ENCODE results near the gene ADAD2. TPM values are rescaled to one million over a fixed set of nuclear protein-coding genes. Genes with fewer than 3 reads are reported as not detected.

The ADAD2 gene
- total and polyA plus RNA-seq, 4 donors: 0.14 to 0.44 (median 0.33) TPM; not detected in 1

DNA sequence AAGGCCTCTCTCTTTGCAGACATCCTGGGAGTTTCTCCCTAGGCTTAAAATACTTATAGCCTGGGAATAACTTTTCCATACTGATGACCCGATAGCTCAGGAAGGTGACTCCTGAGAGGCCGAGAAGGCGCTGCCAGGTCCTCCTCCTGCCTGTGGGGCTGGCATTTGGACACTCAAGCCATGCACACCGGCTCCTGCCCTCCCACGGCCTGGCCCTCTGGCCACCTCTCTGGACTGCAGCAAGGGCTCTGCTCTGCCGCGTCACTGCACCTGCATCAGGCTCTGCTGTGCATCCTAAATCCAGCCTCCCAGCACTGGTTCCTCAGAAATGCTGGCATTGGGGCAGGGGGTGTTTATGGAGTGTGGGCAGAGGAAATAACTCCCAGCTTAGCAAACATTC is 34.6 kb downstream of the ADAD2 start (continued):
- TF ChIP-seq ATF3 (IDR thresholded peaks at IDR 0.05): no peak
- TF ChIP-seq RAD21 (IDR thresholded peaks at IDR 0.05): no peak

GRCh38 chr16:84226026-84226425 is 35.1 kb downstream of the ADAD2 start:
- no peak for DNase-seq (ENCODE audit: low spot score)
- WGBS: 69% methylated on average over 8 of the region's 8 CpGs
- Histone ChIP-seq H3K4me3 (ENCODE audit: low read depth in 1 of 3, low read length in 3 of 3) (no peak overlapping the region), H3K9me3 (ENCODE audit: control insufficient read depth in 4 of 4, low read length in 3 of 4) (no peaks in the 10 kb centered on the region), H3K27ac (ENCODE audit: low read depth in 1 of 2, low read length in 2 of 2) (no peak overlapping the region), H3K9ac (ENCODE audit: low read depth in 1 of 2, low read length in 2 of 2) (no peak overlapping the region), H3K27me3 (ENCODE audit: control insufficient read depth in 4 of 4, insufficient read depth in 4 of 4, low read length in 3 of 4) (peaks cover 0 to 3% (median 0%) of the 10 kb centered on the region in 4 donors), H3K4me1 (ENCODE audit: control insufficient read depth in 4 of 4, insufficient read depth in 4 of 4, low read length in 3 of 4) (no peaks in the 10 kb centered on the region), H3K36me3 (ENCODE audit: control insufficient read depth in 4 of 4, insufficient read depth in 3 of 4, low read depth in 1 of 4, low read length in 3 of 4) (no peaks in the 10 kb centered on the region)
- TF ChIP-seq GABPA (IDR thresholded peaks at IDR 0.05 in 1 of 2, conservative IDR thresholded peaks at IDR 0.05 in 1 of 2) (no peak), HNF4G (IDR thresholded peaks at IDR 0.05) (no peak), YY1 (IDR thresholded peaks at IDR 0.05) (no peak), HNF4A (conservative IDR thresholded peaks at IDR 0.05) (no peak), SP1 (IDR thresholded peaks at IDR 0.05) (no peak), FOXA2 (IDR thresholded peaks at IDR 0.05) (no peak), NR2F2 (IDR thresholded peaks at IDR 0.05) (no peak), JUND (IDR thresholded peaks at IDR 0.05) (no peak), EGR1 (IDR thresholded peaks at IDR 0.05; ENCODE audit: low read depth in 2 of 2) (no peak), MAX (IDR thresholded peaks at IDR 0.05) (no peak), RAD21 (IDR thresholded peaks at IDR 0.05) (no peak), TAF1 (conservative IDR thresholded peaks at IDR 0.05) (no peak), RXRA (IDR thresholded peaks at IDR 0.05) (no peak), ATF3 (IDR thresholded peaks at IDR 0.05) (no peak), ZBTB33 (IDR thresholded peaks at IDR 0.05) (no peak), FOXA1 (IDR thresholded peaks at IDR 0.05) (no peak)
- TF ChIP-seq, protein P1, sequence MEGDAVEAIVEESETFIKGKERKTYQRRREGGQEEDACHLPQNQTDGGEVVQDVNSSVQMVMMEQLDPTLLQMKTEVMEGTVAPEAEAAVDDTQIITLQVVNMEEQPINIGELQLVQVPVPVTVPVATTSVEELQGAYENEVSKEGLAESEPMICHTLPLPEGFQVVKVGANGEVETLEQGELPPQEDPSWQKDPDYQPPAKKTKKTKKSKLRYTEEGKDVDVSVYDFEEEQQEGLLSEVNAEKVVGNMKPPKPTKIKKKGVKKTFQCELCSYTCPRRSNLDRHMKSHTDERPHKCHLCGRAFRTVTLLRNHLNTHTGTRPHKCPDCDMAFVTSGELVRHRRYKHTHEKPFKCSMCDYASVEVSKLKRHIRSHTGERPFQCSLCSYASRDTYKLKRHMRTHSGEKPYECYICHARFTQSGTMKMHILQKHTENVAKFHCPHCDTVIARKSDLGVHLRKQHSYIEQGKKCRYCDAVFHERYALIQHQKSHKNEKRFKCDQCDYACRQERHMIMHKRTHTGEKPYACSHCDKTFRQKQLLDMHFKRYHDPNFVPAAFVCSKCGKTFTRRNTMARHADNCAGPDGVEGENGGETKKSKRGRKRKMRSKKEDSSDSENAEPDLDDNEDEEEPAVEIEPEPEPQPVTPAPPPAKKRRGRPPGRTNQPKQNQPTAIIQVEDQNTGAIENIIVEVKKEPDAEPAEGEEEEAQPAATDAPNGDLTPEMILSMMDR (IDR thresholded peaks at IDR 0.05; ENCODE audit: low read depth, low read length, missing input control): no peak
- TF ChIP-seq, protein P2, sequence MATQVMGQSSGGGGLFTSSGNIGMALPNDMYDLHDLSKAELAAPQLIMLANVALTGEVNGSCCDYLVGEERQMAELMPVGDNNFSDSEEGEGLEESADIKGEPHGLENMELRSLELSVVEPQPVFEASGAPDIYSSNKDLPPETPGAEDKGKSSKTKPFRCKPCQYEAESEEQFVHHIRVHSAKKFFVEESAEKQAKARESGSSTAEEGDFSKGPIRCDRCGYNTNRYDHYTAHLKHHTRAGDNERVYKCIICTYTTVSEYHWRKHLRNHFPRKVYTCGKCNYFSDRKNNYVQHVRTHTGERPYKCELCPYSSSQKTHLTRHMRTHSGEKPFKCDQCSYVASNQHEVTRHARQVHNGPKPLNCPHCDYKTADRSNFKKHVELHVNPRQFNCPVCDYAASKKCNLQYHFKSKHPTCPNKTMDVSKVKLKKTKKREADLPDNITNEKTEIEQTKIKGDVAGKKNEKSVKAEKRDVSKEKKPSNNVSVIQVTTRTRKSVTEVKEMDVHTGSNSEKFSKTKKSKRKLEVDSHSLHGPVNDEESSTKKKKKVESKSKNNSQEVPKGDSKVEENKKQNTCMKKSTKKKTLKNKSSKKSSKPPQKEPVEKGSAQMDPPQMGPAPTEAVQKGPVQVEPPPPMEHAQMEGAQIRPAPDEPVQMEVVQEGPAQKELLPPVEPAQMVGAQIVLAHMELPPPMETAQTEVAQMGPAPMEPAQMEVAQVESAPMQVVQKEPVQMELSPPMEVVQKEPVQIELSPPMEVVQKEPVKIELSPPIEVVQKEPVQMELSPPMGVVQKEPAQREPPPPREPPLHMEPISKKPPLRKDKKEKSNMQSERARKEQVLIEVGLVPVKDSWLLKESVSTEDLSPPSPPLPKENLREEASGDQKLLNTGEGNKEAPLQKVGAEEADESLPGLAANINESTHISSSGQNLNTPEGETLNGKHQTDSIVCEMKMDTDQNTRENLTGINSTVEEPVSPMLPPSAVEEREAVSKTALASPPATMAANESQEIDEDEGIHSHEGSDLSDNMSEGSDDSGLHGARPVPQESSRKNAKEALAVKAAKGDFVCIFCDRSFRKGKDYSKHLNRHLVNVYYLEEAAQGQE (IDR thresholded peaks at IDR 0.05): no peak

Data from liver (tissue), 9 donors.